K562 treated with DMSO at 1 percent for 12 hours (cell line): ENCODE measurements around the gene GSTT2. TPM values are rescaled to one million over a fixed set of nuclear protein-coding genes. Genes with fewer than 3 reads are reported as not detected.

Experiments
- total RNA-seq: library from RNA; unstranded; fragments of 300-600 nt; gene quantifications from 2 replicates; pipeline ENCODE4 v1.2.3, GENCODE V29; 2022; ENCODE audit not compliant: insufficient read depth

GSTT2 gene
- not detected in 2 replicates for total RNA-seq

DNA sequence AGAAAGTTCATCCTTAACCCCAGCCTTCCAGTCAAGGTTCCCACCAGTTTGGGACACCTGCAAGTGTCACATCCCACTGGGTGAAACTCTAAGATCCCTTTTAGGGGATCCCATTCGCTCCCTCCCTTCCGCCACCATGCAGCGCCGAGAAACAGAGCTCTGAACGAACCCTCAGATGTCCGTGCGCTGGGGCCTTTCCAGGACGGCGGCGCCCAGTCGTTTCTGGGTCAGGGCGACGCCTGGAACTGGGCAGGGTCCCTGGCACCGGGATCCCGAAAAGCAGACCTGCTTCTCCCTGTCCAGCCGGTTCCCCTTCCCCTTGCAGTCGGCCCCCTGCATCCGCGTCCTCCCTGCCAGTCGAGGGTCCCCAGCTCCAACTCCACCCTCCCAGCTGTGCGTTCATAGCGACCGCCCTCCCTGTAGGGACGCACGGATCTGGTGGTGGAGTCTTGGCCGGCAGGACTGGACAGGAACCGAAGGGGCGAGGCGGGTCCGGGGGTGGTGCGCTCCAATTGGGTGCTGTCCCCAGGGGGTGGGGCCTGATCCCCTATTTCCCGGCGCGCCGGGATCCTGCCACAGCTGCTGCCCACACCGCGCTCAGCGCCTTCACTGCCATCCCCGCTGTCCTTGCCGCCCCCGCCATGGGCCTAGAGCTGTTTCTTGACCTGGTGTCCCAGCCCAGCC is at the start of gene GSTT2:
Gene GSTT2, plus strand, starts transcription at position 578 of the 684 bp plus-strand sequence.

DNA sequence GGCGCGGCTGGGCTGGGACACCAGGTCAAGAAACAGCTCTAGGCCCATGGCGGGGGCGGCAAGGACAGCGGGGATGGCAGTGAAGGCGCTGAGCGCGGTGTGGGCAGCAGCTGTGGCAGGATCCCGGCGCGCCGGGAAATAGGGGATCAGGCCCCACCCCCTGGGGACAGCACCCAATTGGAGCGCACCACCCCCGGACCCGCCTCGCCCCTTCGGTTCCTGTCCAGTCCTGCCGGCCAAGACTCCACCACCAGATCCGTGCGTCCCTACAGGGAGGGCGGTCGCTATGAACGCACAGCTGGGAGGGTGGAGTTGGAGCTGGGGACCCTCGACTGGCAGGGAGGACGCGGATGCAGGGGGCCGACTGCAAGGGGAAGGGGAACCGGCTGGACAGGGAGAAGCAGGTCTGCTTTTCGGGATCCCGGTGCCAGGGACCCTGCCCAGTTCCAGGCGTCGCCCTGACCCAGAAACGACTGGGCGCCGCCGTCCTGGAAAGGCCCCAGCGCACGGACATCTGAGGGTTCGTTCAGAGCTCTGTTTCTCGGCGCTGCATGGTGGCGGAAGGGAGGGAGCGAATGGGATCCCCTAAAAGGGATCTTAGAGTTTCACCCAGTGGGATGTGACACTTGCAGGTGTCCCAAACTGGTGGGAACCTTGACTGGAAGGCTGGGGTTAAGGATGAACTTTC is 18.7 kb upstream of the GSTT2 start, which contains the start of gene GSTT2B:
Gene GSTT2B, minus strand, starts transcription at position 112 of the 688 bp plus-strand sequence. Its CDS starts 64 bp downstream, at position 48.

DNA sequence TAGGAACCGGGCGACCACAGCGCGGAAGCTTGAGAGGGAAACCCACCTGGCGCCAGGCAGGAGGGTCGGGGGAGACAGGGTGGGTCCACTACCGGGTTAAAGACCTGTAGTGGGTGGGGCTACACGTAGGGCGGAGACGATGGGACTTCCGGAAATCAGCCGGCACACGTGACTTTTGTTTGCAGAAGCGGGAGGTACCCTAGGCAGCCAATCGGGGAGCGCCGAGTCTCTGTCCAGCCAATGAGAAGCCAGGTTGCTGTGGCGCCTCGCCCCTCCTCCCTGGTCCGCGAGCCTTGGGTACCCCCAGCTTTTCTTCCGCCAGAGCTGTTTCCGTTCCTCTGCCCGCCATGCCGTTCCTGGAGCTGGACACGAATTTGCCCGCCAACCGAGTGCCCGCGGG is 13.4 kb upstream of the GSTT2 start, which contains the start of gene DDTL:
Gene DDTL, plus strand, starts transcription at position 321 of the 400 bp plus-strand sequence. Its CDS starts 27 bp downstream, at position 348.

DNA sequence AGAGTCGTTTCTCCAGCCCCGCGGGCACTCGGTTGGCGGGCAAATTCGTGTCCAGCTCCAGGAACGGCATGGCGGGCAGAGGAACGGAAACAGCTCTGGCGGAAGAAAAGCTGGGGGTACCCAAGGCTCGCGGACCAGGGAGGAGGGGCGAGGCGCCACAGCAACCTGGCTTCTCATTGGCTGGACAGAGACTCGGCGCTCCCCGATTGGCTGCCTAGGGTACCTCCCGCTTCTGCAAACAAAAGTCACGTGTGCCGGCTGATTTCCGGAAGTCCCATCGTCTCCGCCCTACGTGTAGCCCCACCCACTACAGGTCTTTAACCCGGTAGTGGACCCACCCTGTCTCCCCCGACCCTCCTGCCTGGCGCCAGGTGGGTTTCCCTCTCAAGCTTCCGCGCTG is 5.6 kb upstream of the GSTT2 start, which contains the start of gene DDT:
Gene DDT, minus strand, starts transcription at position 97 of the 400 bp plus-strand sequence. Its CDS starts 27 bp downstream, at position 70.

DNA sequence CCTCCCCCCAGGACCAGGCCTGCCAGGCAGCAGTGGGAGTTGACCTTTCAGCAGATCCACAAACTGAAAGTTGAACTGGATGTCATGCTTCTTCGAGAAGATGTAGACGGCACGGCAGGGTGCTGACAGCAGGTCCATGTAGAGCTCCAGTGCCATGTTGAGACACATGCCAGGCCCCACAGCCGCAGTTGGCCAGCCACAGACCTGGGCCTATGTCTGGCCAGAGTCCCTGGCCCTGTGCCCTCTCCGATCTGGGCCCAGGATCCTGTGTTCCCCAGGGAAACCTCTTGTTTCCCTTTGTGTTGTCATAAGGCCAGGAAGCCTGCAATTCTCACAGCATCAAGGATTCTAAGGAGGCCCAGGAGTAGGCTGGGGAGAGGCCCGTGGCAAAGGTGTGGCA is 25.3 kb downstream of the GSTT2 start, which contains the start of gene GSTT4:
Gene GSTT4, minus strand, starts transcription at position 253 of the 400 bp plus-strand sequence. Its CDS starts 97 bp downstream, at position 156.

Other genes starting within 250 kb of the GSTT2 start
- gene ZNF70, start 229.0 kb upstream of the GSTT2 start, total RNA-seq = 0.59 and 1.9 TPM in 2 replicates
- not detected in 2 replicates for gene VPREB3, start 225.7 kb upstream of the GSTT2 start, total RNA-seq
- gene C22orf15, start 217.1 kb upstream of the GSTT2 start, total RNA-seq = not detected in 2 replicates
- 110 and 118 TPM in 2 replicates for gene CHCHD10, start 212.2 kb upstream of the GSTT2 start, total RNA-seq
- 0.96 and 2.1 TPM in 2 replicates for gene MMP11, start 207.3 kb upstream of the GSTT2 start, total RNA-seq
- 92.3 and 98.6 TPM in 2 replicates for gene SMARCB1, start 193.2 kb upstream of the GSTT2 start, total RNA-seq
- gene DERL3, start 141.1 kb upstream of the GSTT2 start, total RNA-seq = 2.2 and 4.6 TPM in 2 replicates
- gene SLC2A11, start 122.3 kb upstream of the GSTT2 start, total RNA-seq = 2.6 and 4.8 TPM in 2 replicates
- gene MIF, start 85.8 kb upstream of the GSTT2 start, total RNA-seq = 256 and 335 TPM in 2 replicates
- not detected in 2 replicates for gene GSTT2B, start 18.9 kb upstream of the GSTT2 start, total RNA-seq
- 0.83 TPM in 1 of 2 replicates, not detected in the other for gene DDTL, start 13.2 kb upstream of the GSTT2 start, total RNA-seq
- gene DDT, start 5.7 kb upstream of the GSTT2 start, total RNA-seq = 93.7 and 94.8 TPM in 2 replicates
- gene GSTT4, start 25.3 kb downstream of the GSTT2 start, total RNA-seq = not detected in 2 replicates
- gene CABIN1, start 31.2 kb downstream of the GSTT2 start, total RNA-seq = 24.8 and 47.4 TPM in 2 replicates
- gene SUSD2, start 201.4 kb downstream of the GSTT2 start, total RNA-seq = 0.35 TPM in 1 of 2 replicates, not detected in the other